GM19193 (cell line): ENCODE results near the gene MPZL3.

Source experiments
- POLR2A ChIP-seq: IDR thresholded peaks from 4 replicates; pipeline ENCODE4 v1.6.1; 2011; ENCODE audit not compliant: insufficient read depth, insufficient read length; ENCODE audit errors: extremely low read depth

The MPZL3 gene

DNA sequence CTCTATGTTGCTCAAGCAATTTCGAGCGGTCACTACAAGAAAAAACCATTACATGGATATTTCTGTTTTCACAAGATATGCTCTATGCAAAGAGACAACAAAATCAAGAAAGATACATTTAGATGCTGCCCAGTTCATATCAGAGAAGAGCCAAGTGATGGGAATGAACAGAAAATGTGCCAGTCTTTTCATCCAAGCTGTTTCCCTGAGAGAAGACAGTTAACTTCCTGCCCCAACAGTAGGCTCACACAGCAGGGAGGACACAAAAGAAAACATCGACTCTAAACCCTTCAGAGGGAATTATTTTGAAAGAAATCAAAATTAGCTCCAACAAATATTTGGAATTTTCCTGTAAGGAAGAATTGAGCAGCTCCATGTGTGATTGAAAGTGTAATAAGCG lies 39.0 kb downstream of the MPZL3 start:
- no peak for TF ChIP-seq POLR2A

DNA sequence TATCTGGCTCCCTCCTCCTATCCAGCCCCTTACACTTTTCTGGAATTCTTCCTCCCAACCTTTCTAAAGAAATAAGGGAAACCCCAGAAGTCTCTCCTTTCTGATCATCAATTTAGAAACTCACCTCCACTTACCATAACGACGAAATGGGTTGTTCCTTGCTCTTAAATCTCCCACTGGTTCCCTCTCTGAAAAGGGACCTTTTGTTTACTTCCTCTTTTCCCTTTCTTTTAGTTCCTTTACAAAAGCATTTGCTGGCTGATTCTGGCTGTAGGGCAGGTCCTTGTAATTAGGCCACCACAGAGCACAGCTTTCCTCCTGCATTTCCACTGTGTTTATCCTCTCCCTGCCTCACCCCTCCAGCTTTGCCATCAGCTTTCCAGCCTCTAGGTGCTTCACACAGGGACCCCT lies 39.4 kb downstream of the MPZL3 start:
- no peak for TF ChIP-seq POLR2A

DNA sequence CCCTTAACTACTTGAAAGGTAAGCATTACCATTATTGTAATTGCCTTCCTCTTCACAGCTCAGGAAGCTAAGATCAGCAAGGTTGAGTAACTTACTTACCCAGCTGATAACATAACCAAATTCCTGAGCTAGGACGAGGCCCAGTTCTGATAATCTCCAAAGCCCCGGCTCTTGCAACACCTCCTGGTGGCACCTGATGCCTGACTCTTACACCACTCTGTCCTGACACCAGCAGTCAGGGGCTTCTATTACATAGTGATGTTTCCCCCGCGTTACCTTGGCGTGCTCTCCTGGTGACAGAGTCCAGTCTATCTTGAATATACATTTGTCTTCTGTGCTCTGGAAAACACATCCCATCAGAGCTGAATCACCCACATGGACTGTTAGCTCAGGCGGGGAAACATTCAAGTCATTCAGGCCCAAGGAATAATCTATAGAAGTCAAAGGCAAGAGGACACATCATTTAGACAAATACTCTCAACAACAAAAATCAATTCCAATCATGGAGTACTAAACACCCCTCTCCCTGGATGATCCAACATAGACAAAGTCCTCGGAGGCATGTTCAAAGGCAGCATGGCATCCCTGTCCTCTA lies 39.9 kb downstream of the MPZL3 start:
- no peak for TF ChIP-seq POLR2A

DNA sequence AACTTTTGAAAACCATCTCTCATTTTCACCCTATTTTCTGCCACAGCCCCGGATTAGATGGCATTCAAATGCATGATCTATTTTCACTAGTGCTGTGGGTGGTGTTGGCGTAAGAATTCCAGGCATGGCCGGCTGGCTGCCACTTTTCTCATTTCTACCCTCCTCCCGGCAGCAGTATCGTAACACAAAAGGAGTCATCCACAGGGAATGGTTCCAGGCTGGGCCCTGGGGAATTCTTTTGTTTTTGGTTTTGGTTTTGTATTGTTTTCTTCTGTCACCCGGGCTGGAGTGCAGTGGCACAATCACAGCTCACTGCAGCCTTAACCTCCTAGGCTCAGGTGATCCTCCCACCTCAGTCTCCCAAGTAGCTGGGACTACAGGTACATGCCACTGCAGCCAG lies 41.2 kb downstream of the MPZL3 start:
- TF ChIP-seq POLR2A = no peak

DNA sequence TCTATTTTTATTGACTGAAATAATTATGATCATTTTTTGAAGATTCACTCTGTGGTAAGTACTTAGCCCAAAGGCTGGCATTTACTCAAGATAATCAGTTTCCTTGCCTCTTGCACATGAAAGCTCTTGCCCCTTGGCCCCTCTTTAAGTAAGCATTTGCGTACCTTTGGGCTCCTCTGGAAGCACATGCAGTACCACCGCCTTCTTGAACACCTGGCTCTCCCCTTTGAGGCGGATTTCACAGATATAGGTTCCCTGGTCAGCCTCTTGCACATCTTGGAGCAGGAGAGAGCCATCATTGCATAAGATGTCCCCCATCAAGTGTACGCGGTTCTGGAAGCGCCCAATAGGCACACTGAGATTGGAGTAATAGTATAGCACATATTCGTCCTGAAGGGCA lies 41.8 kb downstream of the MPZL3 start:
- no peak for TF ChIP-seq POLR2A

DNA sequence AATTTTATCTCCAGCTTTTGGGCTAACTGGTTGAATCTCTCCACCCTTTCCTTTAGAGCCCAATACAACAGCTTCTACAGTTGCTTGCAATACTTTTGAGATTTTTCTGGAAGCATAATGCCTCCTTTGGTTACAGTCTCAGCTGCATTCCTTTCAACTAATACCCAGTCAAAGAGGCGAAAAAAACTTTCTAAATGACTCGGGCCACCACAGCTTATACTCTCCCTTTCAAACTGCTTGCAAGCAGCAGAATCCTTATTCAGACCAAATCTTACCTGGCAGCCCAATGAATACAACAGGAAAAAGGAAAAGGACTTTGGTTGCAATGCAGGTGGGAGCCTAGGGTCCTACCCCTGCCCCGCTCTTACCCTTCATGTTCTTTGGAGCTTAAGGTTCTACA lies 43.1 kb downstream of the MPZL3 start:
- TF ChIP-seq POLR2A = no peak

DNA sequence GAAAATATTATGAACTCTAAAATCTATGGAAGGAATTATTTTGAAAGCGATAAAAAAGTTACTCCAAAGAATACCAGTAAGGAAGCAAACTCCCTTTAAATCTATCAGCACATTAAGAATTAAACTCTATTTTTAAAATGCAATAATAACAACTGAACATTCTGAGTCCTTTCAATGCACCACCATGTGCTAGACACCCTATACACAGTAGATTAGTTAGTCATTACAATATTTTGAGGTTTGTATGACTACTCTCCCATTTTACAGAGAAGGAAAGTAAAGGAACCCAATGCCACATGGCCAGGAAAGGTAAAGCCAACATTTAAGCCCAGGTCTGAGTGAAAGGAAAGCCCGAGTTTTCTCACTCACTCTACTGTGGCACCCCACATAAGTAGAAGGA lies 45.1 kb downstream of the MPZL3 start:
- no peak for TF ChIP-seq POLR2A

DNA sequence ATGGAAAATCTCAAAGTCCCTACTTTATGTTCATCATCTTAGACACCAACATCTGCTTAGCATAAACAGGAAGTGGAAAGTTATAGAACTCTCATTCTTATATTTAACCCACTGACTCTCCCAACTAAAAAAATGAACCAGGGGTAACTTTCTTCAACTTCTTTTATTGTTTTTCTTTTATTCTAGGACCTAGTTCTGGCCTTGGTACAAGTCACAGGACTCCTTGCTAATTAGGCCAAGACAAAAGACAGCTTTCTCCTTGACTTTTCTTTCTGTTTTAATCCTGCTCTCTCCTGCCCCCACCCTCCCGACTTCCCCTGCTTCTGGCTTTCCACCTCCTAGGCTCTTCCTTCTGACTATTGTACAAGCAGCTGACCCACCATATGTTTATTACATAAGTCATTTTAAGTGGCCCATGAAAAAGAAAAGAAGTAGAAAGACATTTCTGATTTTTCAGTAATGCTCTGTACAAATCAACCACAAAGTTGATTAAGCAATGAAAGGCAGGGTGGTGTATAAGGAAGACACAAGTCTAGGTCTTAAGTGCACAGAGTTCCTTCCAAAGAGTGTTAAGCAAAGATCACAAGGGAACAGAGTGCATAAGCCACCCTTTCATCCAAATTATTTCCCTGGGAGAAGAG lies 45.7 kb downstream of the MPZL3 start:
- no peak for TF ChIP-seq POLR2A

DNA sequence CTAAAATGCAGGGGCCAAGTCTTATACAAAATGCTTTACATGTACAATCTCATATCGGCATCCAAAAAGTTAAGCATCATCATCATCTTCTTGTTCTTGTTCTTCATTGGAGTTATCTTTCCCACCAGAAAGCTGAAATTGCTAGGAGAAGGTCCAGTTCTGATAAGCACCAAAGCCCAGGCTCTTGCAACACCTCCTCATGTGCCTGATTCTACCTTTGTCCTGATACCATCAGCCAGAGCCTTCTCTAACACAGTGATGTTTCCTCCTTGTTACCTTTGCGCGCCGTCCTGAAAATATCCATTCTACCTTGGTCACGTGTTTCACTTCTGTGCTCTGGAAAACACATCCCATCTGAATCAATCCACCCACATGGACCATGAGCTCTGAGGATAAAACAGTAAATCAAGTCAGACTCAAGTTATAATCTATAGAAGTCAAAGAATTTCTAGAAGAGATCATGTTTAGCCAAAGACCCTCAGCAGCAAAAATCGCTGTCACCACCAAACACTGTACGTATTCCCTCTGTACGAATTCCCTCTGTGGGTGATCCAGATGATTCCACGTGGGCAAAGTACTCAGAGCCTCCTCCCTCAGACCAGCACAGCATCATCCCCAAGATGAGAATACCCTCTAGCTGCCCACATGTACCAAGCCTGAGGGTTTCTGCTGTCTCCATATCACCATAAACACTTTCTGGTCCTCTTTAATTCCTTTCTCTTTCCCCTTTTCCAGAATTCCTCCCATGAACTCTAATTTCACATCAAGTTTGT lies 46.4 kb downstream of the MPZL3 start:
- TF ChIP-seq POLR2A = no peak

DNA sequence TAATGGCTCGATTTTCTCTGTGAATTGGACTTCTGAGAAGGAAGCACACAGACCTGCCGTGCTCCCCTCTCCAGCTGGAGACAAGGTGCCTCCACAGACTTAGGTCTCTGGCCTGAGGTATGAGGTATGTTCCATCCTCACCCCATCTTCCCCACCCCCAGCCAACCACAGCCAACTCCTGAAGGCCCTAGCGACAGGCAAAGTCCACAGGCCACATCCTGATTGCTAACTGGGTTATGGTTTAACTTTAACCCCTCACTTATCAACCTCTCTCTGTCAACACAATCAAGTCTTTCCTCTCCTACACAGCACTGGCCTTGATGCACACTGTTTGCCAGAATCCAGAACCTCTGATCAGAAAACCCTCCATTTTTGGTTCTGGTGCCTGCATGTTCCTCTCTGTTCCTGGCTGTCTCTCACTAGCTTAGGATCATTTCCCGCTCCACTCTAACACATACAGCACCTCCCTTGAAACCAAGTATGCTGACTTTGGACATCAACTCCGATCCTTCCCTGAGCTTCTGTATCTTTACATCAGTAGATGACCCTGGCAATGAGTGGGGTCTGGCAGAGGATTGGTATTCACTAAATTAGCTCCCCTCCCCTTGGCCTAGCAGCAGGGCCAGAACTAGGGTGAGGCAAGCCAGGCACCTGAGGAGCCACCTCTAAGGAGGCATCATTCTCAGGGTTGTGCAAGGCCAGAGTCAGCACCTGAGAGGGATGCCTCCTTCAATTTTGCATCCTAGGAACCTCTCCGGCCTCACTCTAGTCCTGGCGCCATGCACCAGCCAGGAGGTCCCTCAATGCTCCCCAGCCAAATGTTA lies 49.4 kb downstream of the MPZL3 start:
- TF ChIP-seq POLR2A = no peak

DNA sequence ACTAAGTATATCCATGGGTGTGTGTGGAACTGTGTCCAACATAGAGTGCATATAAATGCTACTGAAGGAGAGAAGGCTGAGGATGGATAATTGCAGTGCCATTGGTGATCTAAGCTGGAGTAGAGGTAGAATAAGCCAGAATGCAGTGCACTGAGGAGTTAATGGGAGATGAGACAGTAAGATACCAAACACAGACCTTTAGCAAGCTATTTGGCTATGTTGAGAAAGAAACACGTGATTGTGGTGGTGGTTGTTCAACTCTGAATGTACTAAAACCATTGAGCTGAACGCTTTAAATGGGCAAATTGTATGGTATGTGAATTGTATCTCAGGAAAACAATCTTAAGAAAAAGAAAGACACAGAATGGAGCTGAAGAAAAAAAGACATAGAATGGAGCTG lies 50.2 kb downstream of the MPZL3 start:
- TF ChIP-seq POLR2A = no peak

DNA sequence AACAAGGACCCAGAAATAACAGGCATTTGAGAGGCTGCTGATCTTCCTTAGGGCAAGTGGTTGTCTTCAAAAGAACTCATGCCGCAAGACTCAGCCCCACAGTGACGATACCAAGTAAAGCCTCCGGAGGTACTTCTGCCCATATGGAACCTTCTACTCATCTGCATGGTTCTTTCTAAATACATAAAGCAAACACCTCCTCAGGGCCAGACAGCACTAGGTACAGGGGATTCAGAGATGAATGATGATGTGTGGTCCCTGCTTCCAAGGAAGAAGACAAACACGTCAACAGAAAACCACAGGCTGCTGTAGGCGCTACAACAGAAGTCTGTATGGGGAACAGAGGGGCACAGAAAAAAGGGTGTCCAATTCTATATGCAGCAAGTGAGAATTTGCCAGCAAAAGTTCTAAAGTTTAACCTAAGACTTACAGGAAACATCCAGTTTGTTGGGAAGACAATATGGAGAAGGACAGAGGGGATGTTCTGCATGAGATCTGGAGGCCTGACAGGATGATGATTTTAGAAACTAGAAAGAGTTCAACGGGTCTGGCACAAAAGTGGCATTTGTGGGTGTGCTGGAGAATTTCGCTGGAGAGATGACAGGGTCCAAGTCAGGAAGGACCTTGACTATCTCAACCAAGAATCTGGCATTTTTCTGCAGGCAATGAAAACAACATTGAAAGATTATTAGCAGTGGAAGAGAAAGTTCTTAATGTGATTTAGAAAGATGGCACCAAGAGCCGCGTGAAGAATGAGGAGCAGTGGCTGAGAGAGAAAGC lies 51.1 kb downstream of the MPZL3 start:
- no peak for TF ChIP-seq POLR2A

DNA sequence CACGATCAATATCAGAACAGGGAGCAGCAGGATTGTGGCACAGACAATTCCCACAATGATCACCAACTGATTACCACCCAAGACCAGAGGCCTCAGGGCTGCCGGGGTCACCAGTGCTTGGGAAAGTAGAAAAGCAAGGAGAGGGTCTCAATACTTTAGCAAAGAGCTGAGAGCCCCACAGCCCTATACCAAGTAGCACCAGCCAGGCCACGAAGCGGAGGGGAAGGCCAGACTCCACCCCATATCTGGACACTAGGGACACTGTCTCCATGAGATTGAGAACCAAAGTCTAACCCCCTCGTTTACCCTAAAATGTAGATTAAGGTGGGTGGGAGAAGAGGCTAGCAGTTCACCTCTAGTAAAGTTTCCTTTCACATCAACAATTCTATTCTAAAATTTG lies 51.7 kb downstream of the MPZL3 start:
- TF ChIP-seq POLR2A = no peak

DNA sequence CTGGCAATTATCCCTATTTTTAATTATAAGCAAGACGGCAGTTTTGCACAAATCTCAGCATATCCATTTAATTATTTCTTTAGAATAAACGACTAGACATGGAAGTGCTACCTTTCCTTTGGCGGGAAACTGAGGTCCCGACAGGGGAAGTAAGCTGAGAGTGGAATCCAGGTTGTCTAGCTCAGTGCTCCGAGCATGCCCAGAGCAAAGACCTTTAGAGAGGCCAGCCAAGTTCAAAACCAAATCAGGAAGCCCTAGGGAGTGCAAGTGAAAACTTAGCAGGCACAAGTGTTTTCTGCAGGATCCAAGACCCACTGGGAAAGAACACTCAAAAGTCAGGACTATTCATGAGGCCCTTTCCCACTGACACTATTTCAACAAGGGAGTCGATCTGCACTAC lies 53.0 kb downstream of the MPZL3 start:
- TF ChIP-seq POLR2A = no peak

DNA sequence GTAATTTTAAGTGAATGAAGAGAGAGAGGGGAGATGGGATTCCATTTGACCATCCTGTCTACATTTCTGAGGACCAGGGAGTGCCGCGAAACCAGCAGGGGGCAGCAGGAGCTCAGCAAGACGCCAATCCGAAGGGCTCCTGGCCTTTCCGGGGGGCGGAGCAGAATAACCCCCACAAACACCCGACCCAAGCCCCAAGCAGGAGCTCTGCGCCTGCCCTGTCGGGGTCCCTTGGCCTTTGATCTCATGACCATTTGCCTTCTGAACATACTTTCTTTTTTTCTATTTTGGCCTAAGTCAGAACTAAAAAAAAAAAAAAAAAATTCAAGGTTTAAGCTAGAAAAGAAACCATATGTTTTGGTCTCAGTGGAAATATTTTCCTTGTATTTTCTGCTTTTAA lies 53.8 kb downstream of the MPZL3 start:
- TF ChIP-seq POLR2A = no peak

DNA sequence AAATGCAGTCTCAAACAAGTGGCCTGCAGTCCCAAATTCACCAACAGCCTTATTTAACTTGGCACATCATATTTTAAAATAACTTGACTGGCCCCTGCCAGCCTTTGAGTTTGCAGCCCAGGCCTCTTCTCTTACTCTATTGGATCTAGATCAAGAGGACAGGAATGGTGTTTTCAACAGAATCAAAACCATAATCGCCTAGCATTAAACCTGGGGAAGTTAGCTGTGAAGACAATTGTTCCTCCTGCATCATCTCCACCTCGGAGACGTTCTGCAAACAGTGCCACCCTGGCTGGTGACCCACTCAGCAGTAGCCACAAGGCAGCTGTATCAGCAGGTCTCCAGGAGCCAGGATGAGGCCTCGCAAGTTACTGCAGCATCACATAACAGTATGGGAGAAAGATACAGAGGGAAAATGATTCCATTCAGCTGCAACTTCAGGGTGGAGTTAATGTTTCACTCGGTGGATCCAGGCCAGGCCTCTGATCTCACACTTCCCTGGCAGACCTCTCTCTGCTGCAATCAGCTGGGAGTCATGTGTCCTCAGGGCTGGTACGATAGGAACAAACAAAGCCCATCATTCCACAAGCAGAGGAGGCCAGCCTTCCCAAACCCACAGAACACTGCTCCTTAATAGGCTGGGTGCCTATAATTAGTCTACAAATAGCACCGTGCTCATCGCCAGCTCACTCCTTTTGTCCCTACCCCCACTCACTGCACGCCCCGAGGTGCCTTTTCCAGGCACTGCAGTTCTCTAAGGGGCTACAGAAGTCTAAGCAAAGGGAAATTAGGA lies 57.1 kb downstream of the MPZL3 start:
- TF ChIP-seq POLR2A = no peak
